HG02623 (cell line): ENCODE results near the gene ALPG.

Experiments used
- ATAC-seq: cut with Tn5 transposase; IDR thresholded peaks from one replicate; pipeline ENCODE4 v1.9.1; 2021; ENCODE audit warnings: moderate library complexity; ENCODE audit not compliant: unreplicated experiment

Gene ALPG

GRCh38 chr2:232456296-232457120, 49.9 kb downstream of the ALPG start:
- no peak for ATAC-seq

- no peak for ATAC-seq
Measured at GRCh38 chr2:232457121-232458011, 50.7 kb downstream of the ALPG start.

DNA sequence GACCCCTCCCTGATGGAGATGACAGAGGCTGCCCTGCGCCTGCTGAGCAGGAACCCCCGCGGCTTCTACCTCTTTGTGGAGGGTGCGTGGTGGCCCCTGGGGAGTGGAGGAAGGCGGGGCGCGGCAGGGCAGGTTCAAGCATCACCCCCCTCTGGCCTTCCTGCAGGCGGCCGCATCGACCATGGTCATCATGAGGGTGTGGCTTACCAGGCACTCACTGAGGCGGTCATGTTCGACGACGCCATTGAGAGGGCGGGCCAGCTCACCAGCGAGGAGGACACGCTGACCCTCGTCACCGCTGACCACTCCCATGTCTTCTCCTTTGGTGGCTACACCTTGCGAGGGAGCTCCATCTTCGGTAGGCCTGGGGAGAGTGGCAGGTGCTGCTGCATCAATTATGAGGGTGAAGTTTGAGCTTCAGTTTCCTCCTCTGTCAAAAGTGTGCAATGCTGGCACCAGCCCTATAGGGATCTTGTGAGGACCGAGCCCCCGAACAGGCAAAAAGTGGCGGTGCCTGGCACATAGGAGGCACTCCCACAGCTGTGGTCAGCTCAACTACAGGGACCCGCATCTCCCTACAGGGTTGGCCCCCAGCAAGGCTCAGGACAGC, 51.5 kb downstream of the ALPG start:
- ATAC-seq = no peak

DNA sequence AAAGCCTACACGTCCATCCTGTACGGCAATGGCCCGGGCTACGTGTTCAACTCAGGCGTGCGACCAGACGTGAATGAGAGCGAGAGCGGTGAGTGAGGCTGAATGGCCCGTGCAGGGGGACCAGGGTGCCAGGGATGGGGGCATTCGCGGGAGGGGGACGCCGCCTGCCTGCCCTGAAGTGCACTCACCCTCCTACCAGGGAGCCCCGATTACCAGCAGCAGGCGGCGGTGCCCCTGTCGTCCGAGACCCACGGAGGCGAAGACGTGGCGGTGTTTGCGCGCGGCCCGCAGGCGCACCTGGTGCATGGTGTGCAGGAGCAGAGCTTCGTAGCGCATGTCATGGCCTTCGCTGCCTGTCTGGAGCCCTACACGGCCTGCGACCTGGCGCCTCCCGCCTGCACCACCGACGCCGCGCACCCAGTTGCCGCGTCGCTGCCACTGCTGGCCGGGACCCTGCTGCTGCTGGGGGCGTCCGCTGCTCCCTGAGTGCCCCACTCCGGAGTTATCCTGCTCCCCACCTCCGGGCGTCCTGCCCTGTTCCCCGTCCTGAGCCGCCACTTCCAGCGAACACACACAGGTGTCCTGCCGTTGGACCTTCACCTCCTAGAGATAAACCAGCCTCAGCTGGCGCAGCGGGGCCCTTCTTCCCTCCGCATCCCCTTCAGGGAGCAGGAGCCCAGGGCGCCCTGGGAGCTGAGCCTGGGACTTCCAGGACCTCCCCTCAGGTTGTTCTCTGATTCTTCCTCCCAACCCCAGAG, 52.2 kb downstream of the ALPG start:
- no peak for ATAC-seq

DNA sequence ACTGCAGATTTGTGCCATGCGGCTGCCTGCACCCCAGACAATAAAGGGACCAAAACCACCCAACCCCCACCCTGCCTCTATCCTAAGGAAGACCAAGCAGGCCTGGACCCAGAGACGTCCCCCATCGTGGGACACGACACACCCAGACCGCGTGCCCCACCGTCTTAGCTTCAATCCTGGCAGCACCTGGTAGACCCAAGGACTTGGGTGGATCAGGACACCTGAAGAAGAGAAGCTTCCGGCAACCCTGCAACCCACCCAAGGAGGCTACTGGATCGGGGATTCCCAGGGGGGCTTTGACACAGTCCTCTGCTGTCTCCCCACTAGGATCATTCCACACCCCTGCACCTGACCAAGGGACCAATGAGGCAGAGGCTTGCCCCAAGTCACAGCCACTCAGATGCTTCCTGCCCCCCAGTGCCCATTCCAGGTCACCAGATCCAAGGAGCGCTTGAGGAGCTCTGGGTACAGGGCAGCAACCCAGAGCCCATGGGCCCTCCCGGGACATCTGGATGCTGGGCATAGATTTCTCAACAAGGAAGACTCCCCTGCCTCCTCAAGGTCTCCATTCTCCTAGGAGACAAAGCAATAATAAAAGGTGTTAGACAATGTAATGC, 52.9 kb downstream of the ALPG start:
- no peak for ATAC-seq

DNA sequence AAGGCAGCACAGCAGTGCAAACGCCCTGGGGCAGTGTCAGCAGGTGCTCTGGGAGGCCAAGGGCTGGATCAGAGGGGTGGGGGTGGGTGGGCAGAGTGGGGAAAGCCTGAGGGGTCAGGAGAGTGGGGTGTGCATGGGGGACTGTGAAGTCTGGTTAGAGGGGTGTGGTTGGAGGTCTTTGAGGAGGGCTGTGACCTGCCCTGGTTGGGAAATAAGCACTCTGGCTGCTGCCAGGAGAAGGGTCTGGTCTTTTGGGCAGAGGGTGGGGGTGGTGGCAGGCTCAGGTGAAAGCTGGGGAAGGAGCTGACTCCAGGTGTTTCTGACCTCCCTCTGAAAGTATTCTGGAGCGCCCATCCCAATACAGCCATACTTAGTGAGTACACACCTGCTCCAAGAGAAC, 53.5 kb downstream of the ALPG start:
- ATAC-seq = no peak
